ENCODE results near the gene TUBB2B.
"Not testable (repeated sequence)": the region's sequence is repeated elsewhere in the genome, so short reads cannot be mapped to it uniquely, and the experiment has no call there.

TUBB2B gene

GRCh38 chr6:3258201-3258600 is 30.7 kb upstream of the TUBB2B start:
- no peak for DNase-seq

GRCh38 chr6:3253597-3253961 is 26.1 kb upstream of the TUBB2B start:
- DNase-seq, result no peak

GRCh38 chr6:3252861-3253596 is 25.6 kb upstream of the TUBB2B start:
- DNase-seq, result no peak

- DNase-seq, result no peak
Observed at GRCh38 chr6:3252369-3252768, 24.9 kb upstream of the TUBB2B start.

- peak; percentile 40 for DNase-seq
Observed at GRCh38 chr6:3251462-3252314, 24.2 kb upstream of the TUBB2B start.

- no peak for DNase-seq
Observed at GRCh38 chr6:3250231-3250675, 22.8 kb upstream of the TUBB2B start.

- DNase-seq, result no peak
Observed at GRCh38 chr6:3249821-3250220, 22.4 kb upstream of the TUBB2B start.

GRCh38 chr6:3247255-3248146 is 20.0 kb upstream of the TUBB2B start:
- peak; percentile 38 for DNase-seq

GRCh38 chr6:3245216-3245615 is 17.8 kb upstream of the TUBB2B start:
- no peak for DNase-seq

- DNase-seq, result not testable (repeated sequence)
Observed at GRCh38 chr6:3244832-3245161, 17.3 kb upstream of the TUBB2B start.

GRCh38 chr6:3244003-3244831 is 16.8 kb upstream of the TUBB2B start:
- peak; percentile 10 for DNase-seq

GRCh38 chr6:3242768-3243167 is 15.3 kb upstream of the TUBB2B start:
- no peak for DNase-seq

- DNase-seq, result not testable (repeated sequence)
Observed at GRCh38 chr6:3241745-3242144, 14.3 kb upstream of the TUBB2B start.

GRCh38 chr6:3240595-3240994 is 13.1 kb upstream of the TUBB2B start:
- no peak for DNase-seq

- no peak for DNase-seq
Observed at GRCh38 chr6:3239110-3239830, 11.8 kb upstream of the TUBB2B start.

- DNase-seq, result no peak
Observed at GRCh38 chr6:3237761-3238662, 10.6 kb upstream of the TUBB2B start.

- DNase-seq, result no peak
Observed at GRCh38 chr6:3236005-3236404, 8.6 kb upstream of the TUBB2B start.

GRCh38 chr6:3235486-3235885 is 8.0 kb upstream of the TUBB2B start:
- DNase-seq, result no peak

GRCh38 chr6:3233904-3234303 is 6.5 kb upstream of the TUBB2B start:
- DNase-seq, result no peak

GRCh38 chr6:3233321-3233720 is 5.9 kb upstream of the TUBB2B start:
- no peak for DNase-seq
